Measurements from ENCODE around the gene RREB1.

GRCh38 chr6:7271205-7271534, 163.4 kb downstream of the RREB1 start:
- TF ChIP-seq CTCF (conservative IDR thresholded peaks at IDR 0.05 in 1 of 2, IDR thresholded peaks at IDR 0.05 in 1 of 2; ENCODE audit: extremely low read depth in 1 of 2, insufficient read depth in 1 of 2, low read depth in 1 of 2, low read length in 2 of 2) (no peak), EZH2 (IDR thresholded peaks at IDR 0.05; ENCODE audit: borderline replicate concordance, low read length) (no peak)
